SK-N-SH (cell line): Measurements from ENCODE around the gene CABP4.

Experiments
- CTCF ChIP-seq: fragments of 200-600 bp; sonication (generic); IDR thresholded peaks from 2 replicates; pipeline ENCODE4 v1.6.1; 2017; ENCODE audit warnings: antibody characterized with exemption, mild to moderate bottlenecking, moderate library complexity
- ELF1 ChIP-seq: IDR thresholded peaks from 2 replicates; pipeline ENCODE4 v1.4.0; 2012
- FOSL2 ChIP-seq: IDR thresholded peaks from 2 replicates; pipeline ENCODE4 v1.4.0; 2012; ENCODE audit warnings: low read depth, mild to moderate bottlenecking, moderate library complexity, borderline replicate concordance
- GABPA ChIP-seq: IDR thresholded peaks from 2 replicates; pipeline ENCODE4 v1.4.0; 2012; ENCODE audit warnings: low read depth, mild to moderate bottlenecking
- GATA2 ChIP-seq: sonication (generic); formaldehyde crosslinking; IDR thresholded peaks from 2 replicates; pipeline ENCODE4 v1.5.0; 2020; ENCODE audit warnings: mild to moderate bottlenecking, missing genetic modification reagents
- POLR2AphosphoS5 ChIP-seq: IDR thresholded peaks from 2 replicates; pipeline ENCODE4 v1.6.1; 2012; ENCODE audit warnings: low read depth, low read length
- RAD21 ChIP-seq: IDR thresholded peaks from 2 replicates; pipeline ENCODE4 v1.6.1; 2012; ENCODE audit warnings: mild to moderate bottlenecking, low read length
- REST ChIP-seq: IDR thresholded peaks from 2 replicates; pipeline ENCODE4 v1.6.1; 2012; ENCODE audit warnings: mild to moderate bottlenecking, low read depth, low read length, moderate library complexity
- TAF1 ChIP-seq: IDR thresholded peaks from 2 replicates; pipeline ENCODE4 v1.6.1; 2012; ENCODE audit warnings: low read depth, mild to moderate bottlenecking, low read length, moderate library complexity, borderline replicate concordance
- YY1 ChIP-seq: IDR thresholded peaks from 2 replicates; pipeline ENCODE4 v1.4.0; 2012; ENCODE audit warnings: low read depth, mild to moderate bottlenecking
- ZBTB33 ChIP-seq: IDR thresholded peaks from 2 replicates; pipeline ENCODE4 v1.4.0; 2012; ENCODE audit warnings: low read depth, borderline replicate concordance

- no peak for TF ChIP-seq CTCF
- no peak for TF ChIP-seq YY1
- no peak for TF ChIP-seq FOSL2
- no peak for TF ChIP-seq POLR2AphosphoS5
- no peak for TF ChIP-seq ZBTB33
- no peak for TF ChIP-seq TAF1
- TF ChIP-seq REST, result no peak
- TF ChIP-seq GATA2 (CRISPR knock-in tag), result no peak
- TF ChIP-seq GABPA, result no peak
- no peak for TF ChIP-seq RAD21
- no peak for TF ChIP-seq ELF1
Observed at GRCh38 chr11:67406969-67407687, 48.0 kb upstream of the CABP4 start.
